GOT3 (cell line): Measurements from ENCODE around the gene CSNK1G3.

Source experiments
- DNase-seq: peaks from one replicate; lab custom pipeline; 2025; ENCODE audit warnings: mixed read lengths; lab: John Stamatoyannopoulos, UW

The CSNK1G3 gene

DNA sequence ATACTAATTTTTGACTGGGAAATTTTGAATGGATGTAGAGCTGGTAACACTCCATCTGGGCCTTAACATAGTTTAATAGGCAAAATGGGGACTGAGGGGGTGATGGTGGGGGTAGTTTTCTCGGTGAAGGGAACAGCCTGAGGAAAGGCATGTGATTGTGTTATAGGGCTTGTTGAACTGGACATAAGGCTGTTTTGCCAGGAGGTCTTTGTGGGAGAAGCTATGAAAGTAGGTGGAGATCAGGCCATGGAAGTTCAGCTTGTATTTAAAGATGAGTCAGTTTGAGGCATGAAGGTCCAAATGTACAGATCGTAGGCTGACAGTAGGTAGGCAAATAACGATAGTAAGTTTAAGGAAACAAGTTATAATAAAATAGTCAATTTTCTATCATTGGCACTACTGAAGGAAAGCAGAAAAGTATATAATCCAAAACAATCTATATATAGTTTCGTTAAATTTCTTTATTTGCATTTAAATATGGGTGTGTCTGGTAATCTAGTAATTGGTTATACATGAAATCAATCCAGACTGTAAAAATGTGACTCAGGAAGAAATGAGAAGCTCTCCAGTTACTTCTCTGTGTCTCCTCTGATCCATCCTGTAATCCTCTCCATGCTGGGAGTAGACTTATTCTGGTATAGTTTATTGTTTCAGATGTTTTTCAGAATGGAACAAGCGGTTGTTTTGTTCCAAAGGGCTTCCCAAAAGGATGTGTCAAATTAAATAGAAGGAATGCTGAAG lies 2.8 kb downstream of the CSNK1G3 start:
- DNase-seq: no peak

DNA sequence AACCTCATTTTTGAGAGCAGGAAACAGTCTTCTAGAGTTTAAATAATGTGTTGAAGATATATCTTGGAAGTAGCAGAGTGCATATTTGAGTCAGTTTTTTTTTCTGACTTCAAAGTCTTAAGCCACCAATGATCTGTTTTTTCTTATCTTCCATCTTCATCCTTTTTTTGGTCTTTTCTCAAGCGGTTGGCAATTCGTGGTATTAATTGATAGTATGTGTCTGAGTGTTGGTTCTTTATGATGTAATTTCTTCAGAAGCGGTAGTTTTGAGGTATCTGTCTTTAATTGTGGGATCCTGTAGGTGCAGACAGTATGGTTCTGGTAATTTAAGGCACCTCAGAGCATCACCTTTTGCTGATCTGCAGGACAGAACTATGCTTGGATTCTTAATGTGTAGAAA lies 3.9 kb downstream of the CSNK1G3 start:
- DNase-seq: no peak

DNA sequence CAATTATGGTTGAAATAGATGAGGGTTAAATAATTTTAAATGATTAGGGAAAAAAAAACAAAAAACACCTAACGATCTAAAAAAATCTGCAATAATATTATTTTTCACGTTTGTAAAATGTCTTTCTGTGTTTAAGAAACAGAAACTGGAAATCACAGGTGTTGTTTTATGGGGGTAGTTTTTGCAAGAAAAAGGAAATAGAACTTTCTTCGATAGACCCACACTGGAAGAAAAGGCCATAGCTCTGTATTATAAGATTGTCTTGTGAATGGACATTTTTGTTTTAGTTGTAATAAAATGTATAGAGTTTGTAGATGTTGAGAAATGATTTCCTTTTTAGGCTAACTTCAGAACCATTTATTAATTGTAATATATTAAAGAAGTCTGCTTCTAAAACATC lies 5.5 kb downstream of the CSNK1G3 start:
- DNase-seq: no peak

DNA sequence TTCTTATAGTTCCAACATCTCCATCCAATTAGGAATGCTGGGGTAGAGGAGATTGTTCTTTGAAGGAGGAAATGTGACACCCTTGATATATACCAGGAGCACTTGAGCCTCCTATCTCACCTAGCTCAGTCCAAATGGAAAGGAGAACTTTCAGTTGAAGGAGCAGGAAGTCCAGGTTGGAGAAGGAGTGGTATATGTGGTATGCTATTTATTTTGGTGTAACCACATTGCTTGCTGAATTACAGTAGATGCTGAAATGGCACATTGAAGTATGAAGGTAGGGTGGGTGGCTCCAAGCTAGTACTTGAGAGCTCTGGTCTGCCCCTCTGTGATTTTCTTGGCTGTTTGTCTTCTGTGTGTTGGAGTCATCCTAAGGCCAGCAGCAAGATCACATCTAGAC lies 6.1 kb downstream of the CSNK1G3 start:
- no peak for DNase-seq

DNA sequence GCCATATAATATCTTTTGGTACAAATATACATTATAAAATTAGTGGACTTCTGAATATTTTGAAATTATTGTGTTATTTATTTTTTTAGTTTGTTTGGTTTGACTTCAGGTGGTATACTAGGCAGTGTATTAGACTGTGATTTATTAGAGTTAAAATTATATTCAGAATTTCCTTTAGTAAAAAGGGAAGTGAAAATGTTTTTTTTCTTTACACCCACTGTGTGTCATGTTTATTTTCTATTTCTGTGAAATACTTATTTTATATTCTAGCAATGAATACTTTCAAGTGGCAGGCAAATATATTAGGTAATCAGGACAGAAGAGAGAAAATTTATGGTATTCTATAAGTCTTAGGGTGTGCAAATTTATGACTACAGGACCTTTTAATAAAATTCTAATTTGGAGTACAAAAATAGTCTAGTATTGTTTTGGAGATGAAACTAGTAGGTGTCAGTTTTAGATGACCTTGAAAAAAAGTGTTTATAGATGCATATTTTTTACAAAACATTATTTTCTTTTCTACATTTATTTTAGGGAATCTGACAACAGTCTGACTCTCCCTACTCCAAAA lies 8.8 kb downstream of the CSNK1G3 start:
- DNase-seq: no peak

DNA sequence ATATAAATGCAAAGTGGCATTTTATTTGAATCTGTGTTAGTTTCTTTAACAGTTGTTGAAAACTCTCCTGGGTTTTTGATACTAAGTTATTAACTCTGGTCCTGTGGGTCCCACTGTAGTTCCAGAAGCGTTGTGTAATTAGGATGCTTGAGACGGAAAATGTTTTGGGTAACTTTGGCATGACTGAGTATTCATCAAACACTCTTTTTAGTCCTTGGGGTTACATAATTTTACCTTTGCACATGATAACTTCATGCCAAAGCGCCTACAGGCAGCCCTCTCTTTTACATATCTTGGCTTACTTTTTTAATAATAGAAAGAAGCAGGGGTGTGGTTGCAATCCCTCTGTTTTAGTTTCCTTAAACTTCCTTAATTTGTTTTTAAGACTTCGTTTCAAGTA lies 12.2 kb downstream of the CSNK1G3 start:
- DNase-seq: no peak

DNA sequence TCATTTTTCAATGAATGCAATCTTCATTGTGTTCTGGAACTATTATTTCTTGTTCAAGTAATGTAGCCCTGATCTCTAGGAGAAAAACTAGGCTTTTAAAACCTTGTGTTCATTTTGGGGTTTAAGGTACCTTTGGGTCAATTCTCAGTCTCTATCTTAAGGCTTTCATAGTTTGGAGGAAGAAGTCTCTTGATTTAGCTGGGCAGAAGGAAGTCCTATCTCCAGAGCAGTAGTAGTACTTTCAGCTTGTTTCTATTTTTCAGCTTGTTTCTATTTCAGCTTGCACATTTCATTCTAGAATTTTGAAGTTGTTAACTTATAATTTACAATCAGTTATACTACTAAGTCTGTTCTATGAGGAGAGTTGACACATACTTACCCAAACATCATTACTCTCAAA lies 15.2 kb downstream of the CSNK1G3 start:
- no peak for DNase-seq

DNA sequence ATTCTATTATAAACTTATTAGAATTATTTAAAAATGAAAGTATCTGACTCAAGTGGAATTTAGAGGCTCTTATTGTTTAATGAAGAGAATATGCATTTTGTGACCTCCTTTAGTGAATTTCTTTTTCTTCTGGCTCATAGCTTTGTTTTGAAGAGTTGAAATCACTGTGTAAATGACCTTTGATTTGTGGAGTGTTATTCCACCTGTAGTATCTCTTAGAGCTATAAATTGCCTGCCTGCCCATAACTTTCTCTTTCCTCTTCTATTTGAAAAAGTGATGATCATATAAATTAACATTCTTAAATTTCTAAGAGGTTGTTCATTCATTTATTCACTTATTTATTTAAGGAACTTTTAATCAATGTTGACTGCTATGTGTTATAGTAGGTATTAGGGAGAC lies 16.1 kb downstream of the CSNK1G3 start:
- DNase-seq: no peak

DNA sequence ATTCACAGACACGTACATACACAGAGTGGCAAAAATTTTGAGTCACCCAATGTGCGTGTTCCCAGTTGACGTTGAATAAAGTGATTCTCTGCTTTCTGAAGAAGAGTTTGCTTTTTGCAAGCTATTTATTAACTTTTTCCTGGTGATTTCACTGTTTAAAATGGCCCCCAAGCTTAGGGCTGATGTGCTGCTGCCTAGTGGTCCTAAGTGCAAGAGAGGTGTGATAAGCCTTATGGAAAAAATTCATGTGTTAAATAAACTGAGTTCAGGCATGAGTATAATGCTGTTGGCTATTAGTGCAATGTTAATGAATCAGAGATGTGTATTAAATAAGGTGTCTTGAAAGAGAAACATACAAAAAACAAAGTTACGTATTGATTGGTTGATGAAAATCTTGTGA lies 16.9 kb downstream of the CSNK1G3 start:
- DNase-seq: no peak

DNA sequence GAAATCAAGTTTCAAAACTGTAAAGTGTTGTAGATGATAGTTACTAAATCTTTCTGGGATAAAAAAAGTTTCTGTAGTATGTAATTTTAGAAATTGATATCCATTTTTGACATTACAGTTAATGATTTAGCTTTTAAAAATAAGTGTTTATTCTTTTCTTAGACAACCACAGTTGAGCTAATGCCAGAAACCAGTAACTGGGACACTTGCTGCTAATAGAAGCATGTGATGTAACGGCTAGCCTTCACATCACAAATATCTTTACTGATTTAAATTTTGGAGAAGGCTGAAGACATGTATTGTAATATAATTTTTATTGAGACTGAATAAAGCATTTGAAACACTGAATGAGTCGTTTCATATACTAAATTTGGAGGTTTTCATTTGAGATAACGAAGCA lies 18.8 kb downstream of the CSNK1G3 start:
- DNase-seq: no peak

DNA sequence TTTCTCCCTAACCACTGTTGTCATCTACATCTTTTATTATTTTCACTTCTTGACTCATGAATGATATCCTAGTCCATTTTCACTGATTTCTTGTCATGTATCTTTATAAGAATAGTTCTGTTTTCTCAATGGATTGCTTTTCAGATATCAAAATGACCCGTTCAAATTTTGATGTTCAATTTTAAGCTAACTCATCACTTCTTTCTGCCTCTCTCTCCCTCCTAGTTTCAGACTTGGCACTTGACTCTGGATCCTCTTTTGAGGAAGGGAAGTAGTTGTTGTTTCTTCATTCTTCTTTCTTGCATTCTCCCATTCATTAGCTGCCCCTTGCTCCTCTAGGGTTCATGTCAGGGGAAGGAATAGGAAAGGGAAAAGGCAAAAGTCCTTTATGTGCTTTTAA lies 23.7 kb downstream of the CSNK1G3 start:
- no peak for DNase-seq

DNA sequence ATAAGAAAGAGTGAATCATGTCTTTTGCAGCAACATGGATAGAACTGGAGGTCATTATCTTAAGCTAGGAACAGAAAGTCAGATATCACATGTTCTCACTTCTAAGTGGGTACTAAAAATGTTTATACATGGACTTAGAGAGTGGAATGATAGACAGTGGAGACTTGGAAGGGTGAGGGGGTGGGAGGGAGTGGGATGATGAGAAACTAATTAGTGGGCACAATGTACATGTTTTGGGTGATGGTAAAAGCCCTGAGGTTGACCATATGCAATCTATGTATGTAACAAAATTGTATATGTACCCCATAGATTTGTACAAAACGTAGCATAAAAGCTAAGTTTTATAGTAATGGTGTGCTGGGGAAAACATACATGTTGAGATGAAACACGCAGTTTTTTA lies 25.3 kb downstream of the CSNK1G3 start:
- no peak for DNase-seq

DNA sequence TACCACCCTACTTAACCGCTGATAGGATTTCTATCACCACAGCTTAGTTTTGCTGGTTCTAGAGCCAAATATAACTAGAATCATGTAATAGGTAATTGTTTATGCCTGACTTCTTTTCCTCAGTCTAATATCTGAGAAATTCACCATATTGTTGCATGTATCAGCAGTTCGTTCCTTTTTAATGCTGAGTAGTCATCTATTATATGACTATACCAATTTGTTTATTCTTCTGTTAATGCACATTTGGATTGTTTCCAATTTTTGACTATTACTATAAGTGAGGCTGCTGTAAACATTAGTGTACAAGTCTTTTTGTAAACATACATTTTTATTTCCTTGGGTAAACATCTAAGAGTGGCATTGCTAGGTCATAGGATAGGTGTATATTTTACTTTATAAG lies 25.9 kb downstream of the CSNK1G3 start:
- no peak for DNase-seq

DNA sequence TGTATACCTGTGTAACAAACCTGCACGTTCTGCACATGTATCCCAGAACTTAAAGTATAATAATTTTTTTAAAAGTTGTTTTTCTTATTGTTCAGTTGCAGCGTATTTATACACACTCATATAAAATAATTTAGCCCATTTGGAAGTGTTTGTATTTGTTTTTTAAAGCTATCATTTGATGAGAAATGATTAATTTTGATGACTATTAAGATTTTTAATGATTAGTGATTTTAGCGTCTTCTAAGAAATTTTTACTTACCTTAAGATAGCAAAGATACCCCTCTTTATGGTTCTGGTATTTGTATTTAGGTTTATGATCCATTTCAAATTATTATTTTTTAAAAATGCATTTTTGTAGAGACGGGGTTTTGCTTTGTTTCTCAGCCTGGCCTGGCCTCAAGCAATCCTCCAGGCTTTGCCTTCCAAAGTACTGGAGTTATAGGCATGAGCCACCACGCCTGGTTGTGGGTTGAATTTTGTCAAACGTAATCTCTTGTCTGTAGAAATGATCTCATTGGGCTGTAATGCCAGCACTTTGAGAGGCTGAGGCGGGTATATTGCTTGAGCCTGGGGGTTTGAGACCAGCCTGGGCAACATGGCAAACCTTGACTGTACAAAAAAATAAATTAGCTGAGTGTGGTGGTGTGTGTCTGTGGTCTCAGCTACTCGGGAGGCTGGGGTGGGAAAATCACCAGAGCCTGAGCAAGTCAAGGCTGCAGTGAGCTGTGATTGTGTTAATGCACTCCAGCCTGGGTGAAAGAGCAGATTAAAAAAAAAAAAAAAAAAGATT lies 26.9 kb downstream of the CSNK1G3 start:
- DNase-seq: no peak

DNA sequence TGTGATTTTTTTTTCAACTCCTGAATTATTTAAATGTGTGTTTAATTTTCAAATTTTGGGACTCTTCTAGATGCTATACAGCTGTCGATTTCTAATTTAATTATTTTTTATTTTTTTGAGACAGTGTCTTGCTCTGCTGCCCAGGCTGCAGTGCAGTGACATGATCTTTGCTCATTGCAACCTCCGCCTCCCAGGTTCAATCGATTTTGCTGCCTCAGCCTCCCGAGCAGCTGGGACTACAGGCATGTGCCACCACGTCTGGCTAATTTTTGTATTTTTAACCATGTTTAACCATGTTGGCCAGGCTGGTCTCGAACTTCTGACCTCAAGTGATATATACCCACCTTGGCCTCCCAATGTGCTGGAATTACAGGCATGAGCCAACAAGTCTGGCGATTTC lies 28.6 kb downstream of the CSNK1G3 start:
- DNase-seq: no peak

DNA sequence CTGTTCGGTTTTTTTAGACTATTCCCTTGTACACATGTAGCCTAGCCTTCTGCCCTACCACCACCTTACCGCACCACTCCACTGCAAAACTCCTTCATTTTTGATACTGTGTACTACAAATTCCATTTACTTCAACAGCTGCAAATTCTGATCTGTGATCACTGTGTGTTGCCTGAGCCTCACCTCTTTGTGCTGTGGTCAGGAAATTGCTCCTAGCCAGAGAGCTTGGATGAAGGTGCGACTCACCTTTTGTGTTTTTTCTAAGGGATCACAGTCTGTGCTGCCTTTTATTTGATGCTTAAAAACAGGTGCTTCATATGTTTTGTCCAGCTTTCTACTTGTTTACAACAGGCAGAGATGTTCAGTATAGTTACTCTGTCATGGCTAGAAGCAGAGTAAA lies 31.5 kb downstream of the CSNK1G3 start:
- DNase-seq: no peak

DNA sequence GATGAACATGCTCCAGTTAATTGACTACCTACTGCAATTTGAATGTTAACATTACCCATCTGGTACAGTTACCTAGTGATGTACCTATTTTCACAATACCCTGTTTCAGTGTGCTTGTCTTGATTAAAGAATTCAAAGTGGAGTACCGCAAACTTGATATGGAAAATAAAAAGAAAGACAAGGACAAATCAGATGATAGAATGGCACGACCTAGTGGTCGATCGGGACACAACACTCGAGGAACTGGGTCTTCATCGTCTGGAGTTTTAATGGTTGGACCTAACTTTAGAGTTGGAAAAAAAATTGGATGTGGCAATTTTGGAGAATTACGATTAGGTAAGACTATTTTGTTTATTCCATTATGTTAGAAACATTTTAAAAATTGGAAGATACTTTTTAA lies 33.5 kb downstream of the CSNK1G3 start:
- no peak for DNase-seq

DNA sequence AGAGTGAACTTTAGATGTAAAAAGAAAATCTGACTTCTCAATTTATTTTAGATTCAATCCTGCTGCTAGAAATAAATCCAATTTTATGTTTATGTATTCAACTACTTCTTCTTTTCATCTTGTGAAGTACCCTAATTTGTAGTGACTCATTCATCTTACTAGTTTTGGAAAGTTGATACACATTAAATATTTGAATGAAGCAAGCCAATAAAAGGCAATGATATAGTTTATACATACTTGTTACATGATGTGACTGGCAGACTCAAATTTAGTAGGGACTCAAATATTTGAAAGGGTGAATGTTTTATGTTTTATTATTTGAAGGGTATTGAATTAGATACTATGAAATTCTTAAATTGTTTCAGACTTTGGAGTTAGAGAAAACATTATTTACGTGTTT lies 34.7 kb downstream of the CSNK1G3 start:
- no peak for DNase-seq

DNA sequence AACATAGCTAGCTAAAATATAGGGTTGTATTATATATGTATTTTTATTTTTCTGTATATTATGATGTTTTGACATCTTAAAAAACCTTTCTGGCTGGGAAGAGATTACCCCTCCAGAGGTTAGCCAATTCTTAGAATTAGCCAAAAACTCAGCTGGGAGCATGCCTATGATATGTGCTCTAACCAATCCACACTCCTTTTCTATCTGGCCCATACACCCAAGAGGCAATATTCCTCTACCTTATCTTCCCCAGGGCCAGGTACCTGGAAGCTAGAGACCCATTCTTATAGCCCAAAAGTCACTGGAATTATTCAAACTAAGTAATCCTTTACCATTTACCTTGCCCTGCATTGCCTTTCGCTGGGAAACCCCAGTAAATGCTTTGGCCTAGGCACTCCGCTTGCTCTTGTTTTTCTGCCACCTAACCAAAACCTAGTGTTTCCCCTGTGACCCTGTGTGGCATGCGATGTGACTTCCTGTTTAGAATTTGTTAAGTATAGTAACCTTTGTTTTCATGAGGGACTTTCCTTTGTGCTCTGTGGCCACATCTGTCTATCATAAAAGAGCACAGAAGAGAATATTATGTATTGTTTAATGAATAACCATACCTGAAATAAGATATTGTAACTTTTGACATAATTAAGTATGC lies 37.4 kb downstream of the CSNK1G3 start:
- no peak for DNase-seq

DNA sequence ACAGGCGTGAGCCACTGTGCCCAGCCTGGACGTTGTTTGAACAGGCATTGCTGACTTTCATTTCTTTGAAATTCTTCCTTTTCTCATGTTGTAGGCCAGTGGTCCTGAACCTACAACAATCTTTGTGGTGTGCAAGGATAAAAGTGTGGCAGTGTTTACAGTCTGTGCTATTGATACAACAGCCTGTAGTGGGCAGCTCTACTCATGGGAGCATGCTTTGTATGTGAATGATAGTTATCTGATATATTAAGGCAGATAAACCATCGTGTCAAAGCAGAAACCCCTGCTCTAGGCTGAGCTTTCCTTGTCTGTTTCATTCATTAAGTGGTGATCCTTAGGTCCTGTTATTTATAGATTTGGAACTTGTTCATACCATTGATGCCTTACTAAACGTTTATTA lies 42.6 kb downstream of the CSNK1G3 start:
- DNase-seq: no peak

DNA sequence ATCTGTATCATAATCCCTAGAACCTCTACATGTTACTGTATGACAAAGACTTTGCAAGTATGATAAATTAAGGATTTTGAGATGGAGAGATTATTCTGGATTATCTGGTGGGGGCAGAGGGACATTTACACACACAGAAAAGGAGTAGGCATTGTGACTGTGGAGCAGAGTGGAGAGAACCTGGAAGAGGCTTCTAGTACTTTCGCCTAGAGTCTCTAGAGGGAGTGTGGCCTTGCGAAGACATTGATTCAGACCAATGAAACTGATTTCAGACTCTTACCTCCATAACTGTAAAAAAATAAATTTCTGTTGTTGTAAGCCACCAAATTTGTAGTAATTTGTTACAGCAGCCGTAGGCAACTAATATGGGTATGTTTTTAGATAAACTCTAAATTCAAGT lies 45.9 kb downstream of the CSNK1G3 start:
- DNase-seq: no peak

DNA sequence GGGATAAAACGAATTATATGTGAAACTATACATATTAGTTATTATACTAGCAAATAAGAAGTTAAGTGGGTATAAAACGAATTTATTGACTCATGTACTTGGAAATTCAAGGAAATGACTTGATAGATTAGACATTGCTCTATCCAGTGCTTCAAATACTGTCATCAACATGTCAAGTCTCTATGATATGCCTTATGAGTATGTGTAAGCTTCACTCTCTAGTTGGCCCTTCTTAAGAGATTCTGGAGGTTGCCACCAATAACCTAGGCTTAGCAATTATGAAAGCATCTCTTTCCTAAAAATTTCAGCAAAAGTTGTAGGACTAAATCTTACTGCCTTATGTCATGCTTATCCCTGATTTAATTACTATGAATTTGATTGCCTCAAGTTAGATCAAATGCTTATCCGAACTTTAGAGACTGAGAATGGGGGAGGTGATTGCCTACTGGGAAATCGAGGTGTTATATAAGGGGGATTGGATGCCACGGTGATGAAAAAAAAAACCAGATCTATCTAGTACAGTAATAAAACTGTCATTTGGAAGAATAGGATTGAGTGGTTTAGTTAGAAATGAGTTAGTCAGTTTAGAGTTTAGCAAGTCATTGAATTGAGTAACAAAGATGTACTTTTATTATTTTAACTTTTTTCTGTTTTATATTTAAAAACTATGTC lies 46.9 kb downstream of the CSNK1G3 start:
- DNase-seq: no peak
